Panc1 (cell line): ENCODE results near the gene RBMS3. TPM values are rescaled to one million over a fixed set of nuclear protein-coding genes. Genes with fewer than 3 reads are reported as not detected.

Experiments used
- ATAC-seq: fragments of 200-7000 bp; cut with Tn5 transposase; 2 replicates; pipeline ENCODE4 v1.9.1; 2020; ENCODE audit warnings: mild to moderate bottlenecking, moderate library complexity
- BruUV-seq: library from RNA; stranded (reverse); fragments of 400-500 nt; replicated peaks from 2 replicates; lab custom pipeline; 2021; lab: Mats Ljungman, UMichigan
- CTCF ChIA-PET: fragments of 300-600 bp; sonication (Branson Sonifier 250); formaldehyde crosslinking; loops from one replicate; lab custom pipeline; 2022; ENCODE audit warnings: antibody characterized with exemption; lab: Charles Lee
- POLR2A ChIA-PET: fragments of 300-600 bp; sonication (Branson Sonifier 250); formaldehyde crosslinking; loops from one replicate; lab custom pipeline; 2022; ENCODE audit warnings: antibody characterized with exemption; lab: Charles Lee
- DNase-seq: peaks from one replicate; pipeline ENCODE4 v3.0.0-alpha.2; 2010; ENCODE audit warnings: low read depth, low spot score
- H3K27ac ChIP-seq: 2 replicates; pipeline ENCODE4 v1.5.1; 2011; ENCODE audit warnings: mild to moderate bottlenecking, low read length, inconsistent platforms
- H3K27me3 ChIP-seq: fragments of 200-500 bp; sonication (Bioruptor generic); 2 replicates; pipeline ENCODE4 v1.6.0; 2014; ENCODE audit warnings: low read length, inconsistent platforms; ENCODE audit not compliant: control insufficient read depth, insufficient read depth
- H3K36me3 ChIP-seq: fragments of 200-500 bp; sonication (Bioruptor generic); 2 replicates; pipeline ENCODE4 v1.5.1; 2014; ENCODE audit warnings: inconsistent platforms, mild to moderate bottlenecking, low read length, moderate library complexity; ENCODE audit not compliant: control insufficient read depth, insufficient read depth
- H3K4me1 ChIP-seq: 2 replicates; pipeline ENCODE4 v1.5.1; 2011; ENCODE audit warnings: inconsistent platforms, mild to moderate bottlenecking, low read length, moderate library complexity; ENCODE audit not compliant: control insufficient read depth, insufficient read depth
- H3K4me3 ChIP-seq, 2 experiments: 2 replicates each; pipeline ENCODE4 v1.5.1; 2011 to 2012; ENCODE audit warnings: low read depth in 2 of 2, low read length in 2 of 2, mild to moderate bottlenecking in 2 of 2, inconsistent platforms in 1 of 2, moderate library complexity in 1 of 2
- H3K9me3 ChIP-seq: fragments of 200-500 bp; sonication (Bioruptor generic); 2 replicates; pipeline ENCODE4 v1.5.1; 2014; ENCODE audit warnings: low read depth, mild to moderate bottlenecking, inconsistent platforms, low read length, moderate library complexity; ENCODE audit not compliant: control insufficient read depth, insufficient read depth
- POLR2AphosphoS5 ChIP-seq: IDR thresholded peaks from 2 replicates; pipeline ENCODE4 v1.6.1; 2012; ENCODE audit warnings: mild to moderate bottlenecking, low read depth, low read length, moderate library complexity
- SIN3A ChIP-seq: IDR thresholded peaks from 2 replicates; pipeline ENCODE4 v1.6.1; 2012; ENCODE audit warnings: low read depth, mild to moderate bottlenecking, low read length, moderate library complexity, borderline replicate concordance; ENCODE audit not compliant: insufficient read depth
- TCF7L2 ChIP-seq: IDR thresholded peaks from 2 replicates; pipeline ENCODE4 v1.6.1; 2011; ENCODE audit warnings: mild to moderate bottlenecking, low read depth, low read length, inconsistent platforms
- in situ Hi-C: cut with HindIII; loops from 2 replicates; pipeline ENCODE4 v1.10.0; 2016; ENCODE audit warnings: low sequenced_read_pairs, low pct_unique_long_range_greater_than_20kb
- intact Hi-C: fragments of 100-400 bp; cut with micrococcal nuclease; formaldehyde crosslinking; loops from one replicate; pipeline ENCODE4 v1.10.0; 2022; ENCODE audit not compliant: unreplicated experiment
- total RNA-seq: library from RNA; stranded (reverse); gene quantifications from one replicate; pipeline ENCODE4 v1.2.1, GENCODE V29; 2021; ENCODE audit not compliant: unreplicated experiment
- TF ChIP-seq, protein P1 (sequence below): fragments of 450-650 bp; IDR thresholded peaks from 2 replicates; pipeline ENCODE4 v1.5.1; 2017; ENCODE audit warnings: mild to moderate bottlenecking
- TF ChIP-seq, protein P2 (sequence below), 2 experiments: IDR thresholded peaks; 2 replicates each; pipeline ENCODE4 v1.6.1; 2011 to 2012; ENCODE audit warnings: low read depth in 2 of 2, control low read depth in 1 of 2, low read length in 1 of 2, mild to moderate bottlenecking in 1 of 2, moderate library complexity in 1 of 2; ENCODE audit not compliant: insufficient read depth in 1 of 2

The RBMS3 gene
- total RNA-seq, 1 experiment from 2014 or later = 1.1 TPM

DNA sequence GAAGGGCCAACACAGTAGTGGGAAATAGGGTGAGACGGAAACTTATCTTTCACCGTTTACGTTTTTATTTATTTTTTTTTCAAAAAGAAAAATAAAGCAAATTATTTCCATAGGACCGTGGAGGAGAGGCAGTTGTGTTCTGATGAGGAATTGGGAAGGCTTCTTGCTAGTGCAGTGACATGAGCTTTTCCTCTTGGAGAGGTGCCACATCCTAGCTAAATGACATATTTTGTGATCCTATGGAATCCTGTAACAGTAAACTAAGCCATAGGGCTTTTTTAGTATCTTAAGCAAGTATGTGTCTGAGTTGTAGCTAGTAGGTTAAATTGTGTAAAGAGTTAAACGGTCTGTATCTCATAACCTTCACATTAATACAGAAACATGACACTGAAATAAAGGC, 609.9 kb downstream of the RBMS3 start:
- no peak overlapping the region for H3K27ac ChIP-seq
- H3K9me3 ChIP-seq = no peaks in the 10 kb centered on the region
- TF ChIP-seq SIN3A = no peak
- TF ChIP-seq POLR2AphosphoS5 = no peak
- TF ChIP-seq, protein P1, sequence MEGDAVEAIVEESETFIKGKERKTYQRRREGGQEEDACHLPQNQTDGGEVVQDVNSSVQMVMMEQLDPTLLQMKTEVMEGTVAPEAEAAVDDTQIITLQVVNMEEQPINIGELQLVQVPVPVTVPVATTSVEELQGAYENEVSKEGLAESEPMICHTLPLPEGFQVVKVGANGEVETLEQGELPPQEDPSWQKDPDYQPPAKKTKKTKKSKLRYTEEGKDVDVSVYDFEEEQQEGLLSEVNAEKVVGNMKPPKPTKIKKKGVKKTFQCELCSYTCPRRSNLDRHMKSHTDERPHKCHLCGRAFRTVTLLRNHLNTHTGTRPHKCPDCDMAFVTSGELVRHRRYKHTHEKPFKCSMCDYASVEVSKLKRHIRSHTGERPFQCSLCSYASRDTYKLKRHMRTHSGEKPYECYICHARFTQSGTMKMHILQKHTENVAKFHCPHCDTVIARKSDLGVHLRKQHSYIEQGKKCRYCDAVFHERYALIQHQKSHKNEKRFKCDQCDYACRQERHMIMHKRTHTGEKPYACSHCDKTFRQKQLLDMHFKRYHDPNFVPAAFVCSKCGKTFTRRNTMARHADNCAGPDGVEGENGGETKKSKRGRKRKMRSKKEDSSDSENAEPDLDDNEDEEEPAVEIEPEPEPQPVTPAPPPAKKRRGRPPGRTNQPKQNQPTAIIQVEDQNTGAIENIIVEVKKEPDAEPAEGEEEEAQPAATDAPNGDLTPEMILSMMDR = no peak
- TF ChIP-seq, protein P2, sequence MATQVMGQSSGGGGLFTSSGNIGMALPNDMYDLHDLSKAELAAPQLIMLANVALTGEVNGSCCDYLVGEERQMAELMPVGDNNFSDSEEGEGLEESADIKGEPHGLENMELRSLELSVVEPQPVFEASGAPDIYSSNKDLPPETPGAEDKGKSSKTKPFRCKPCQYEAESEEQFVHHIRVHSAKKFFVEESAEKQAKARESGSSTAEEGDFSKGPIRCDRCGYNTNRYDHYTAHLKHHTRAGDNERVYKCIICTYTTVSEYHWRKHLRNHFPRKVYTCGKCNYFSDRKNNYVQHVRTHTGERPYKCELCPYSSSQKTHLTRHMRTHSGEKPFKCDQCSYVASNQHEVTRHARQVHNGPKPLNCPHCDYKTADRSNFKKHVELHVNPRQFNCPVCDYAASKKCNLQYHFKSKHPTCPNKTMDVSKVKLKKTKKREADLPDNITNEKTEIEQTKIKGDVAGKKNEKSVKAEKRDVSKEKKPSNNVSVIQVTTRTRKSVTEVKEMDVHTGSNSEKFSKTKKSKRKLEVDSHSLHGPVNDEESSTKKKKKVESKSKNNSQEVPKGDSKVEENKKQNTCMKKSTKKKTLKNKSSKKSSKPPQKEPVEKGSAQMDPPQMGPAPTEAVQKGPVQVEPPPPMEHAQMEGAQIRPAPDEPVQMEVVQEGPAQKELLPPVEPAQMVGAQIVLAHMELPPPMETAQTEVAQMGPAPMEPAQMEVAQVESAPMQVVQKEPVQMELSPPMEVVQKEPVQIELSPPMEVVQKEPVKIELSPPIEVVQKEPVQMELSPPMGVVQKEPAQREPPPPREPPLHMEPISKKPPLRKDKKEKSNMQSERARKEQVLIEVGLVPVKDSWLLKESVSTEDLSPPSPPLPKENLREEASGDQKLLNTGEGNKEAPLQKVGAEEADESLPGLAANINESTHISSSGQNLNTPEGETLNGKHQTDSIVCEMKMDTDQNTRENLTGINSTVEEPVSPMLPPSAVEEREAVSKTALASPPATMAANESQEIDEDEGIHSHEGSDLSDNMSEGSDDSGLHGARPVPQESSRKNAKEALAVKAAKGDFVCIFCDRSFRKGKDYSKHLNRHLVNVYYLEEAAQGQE (IDR thresholded peaks at IDR 0.05; ENCODE audit: insufficient read depth in 1 of 2, low read depth in 2 of 2, low read length in 1 of 2) = no peak
- no peak for TF ChIP-seq TCF7L2
- H3K4me1 ChIP-seq = no peaks in the 10 kb centered on the region
- DNase-seq (no peak), ATAC-seq (no peak)
- ChIA-PET POLR2A (no interaction called here), CTCF (no interaction called here)
- in situ Hi-C loops = no loop called here
- no peaks in the 10 kb centered on the region for H3K36me3 ChIP-seq
- no TSS peak for BruUV-seq
- H3K4me3 ChIP-seq = no peak overlapping the region
- H3K27me3 ChIP-seq = no peaks in the 10 kb centered on the region
- intact Hi-C loops = no loop called here

DNA sequence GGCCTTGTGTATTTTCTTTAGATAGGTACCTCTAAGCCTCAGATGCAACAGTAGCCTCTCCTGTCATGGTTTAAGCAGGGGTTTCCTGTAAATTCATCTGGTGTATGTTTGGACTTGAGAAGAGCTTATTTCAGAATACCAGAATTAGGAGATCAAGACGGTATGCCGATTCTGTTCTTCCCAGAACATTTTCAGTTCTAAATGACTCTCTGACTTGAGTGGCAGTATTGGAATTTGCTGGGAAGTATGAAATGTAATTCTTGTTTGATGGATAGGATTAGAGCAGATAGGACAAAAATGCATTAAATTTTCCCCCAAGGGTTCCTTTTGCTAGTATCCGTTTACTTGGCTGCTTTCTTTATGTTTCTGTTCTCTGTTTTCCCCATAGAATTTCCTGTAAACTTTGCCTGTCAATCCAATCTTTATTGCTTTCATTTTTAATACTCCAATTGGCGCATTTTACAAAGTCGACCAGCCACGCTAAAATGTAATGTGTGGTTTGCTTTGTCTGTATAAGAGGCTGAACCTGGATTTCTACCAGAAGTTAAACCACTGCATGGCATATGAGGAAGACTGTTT, 612.2 kb downstream of the RBMS3 start:
- CTCF ChIA-PET = no interaction called here

More for the DNA sequence above, 612.2 kb downstream of the RBMS3 start:
- DNase-seq (no peak), ATAC-seq (no peak)
- intact Hi-C loops (no loop called here), in situ Hi-C loops (no loop called here)
- Histone ChIP-seq H3K27ac (no peak overlapping the region), H3K4me1 (no peaks in the 10 kb centered on the region), H3K27me3 (no peaks in the 10 kb centered on the region), H3K9me3 (no peaks in the 10 kb centered on the region), H3K4me3 (no peak overlapping the region), H3K36me3 (no peaks in the 10 kb centered on the region)
- no peak for TF ChIP-seq TCF7L2
- no peak for TF ChIP-seq POLR2AphosphoS5
- TF ChIP-seq, protein P1 = no peak
- no peak for TF ChIP-seq SIN3A
- TF ChIP-seq, protein P2 (IDR thresholded peaks at IDR 0.05; ENCODE audit: insufficient read depth in 1 of 2, low read depth in 2 of 2, low read length in 1 of 2) = no peak
- POLR2A ChIA-PET = no interaction called here
- BruUV-seq = no TSS peak
